HG03378 (cell line): ENCODE measurements around the gene ANXA4.
A peak's percentile ranks its signal among the peaks of the same experiment; 100 is the strongest.
"Not testable (repeated sequence)": the region's sequence is repeated elsewhere in the genome, so short reads cannot be mapped to it uniquely, and the experiment has no call there.

Source experiments
- ATAC-seq: cut with Tn5 transposase; IDR thresholded peaks from one replicate; pipeline ENCODE4 v1.9.1; 2021; ENCODE audit warnings: mild to moderate bottlenecking, moderate library complexity; ENCODE audit not compliant: unreplicated experiment

ANXA4 gene

GRCh38 chr2:69750246-69750645 lies 8.3 kb downstream of the ANXA4 start:
- ATAC-seq, result no peak

- ATAC-seq, result no peak
Measured at GRCh38 chr2:69753659-69754363, 11.9 kb downstream of the ANXA4 start.

- no peak for ATAC-seq
Measured at GRCh38 chr2:69754633-69755032, 12.7 kb downstream of the ANXA4 start.

- ATAC-seq, result peak; percentile 68
Measured at GRCh38 chr2:69755862-69756467, 14.0 kb downstream of the ANXA4 start.

- no peak for ATAC-seq
Measured at GRCh38 chr2:69762025-69762424, 20.1 kb downstream of the ANXA4 start.

- no peak for ATAC-seq
Measured at GRCh38 chr2:69762513-69763494, 20.9 kb downstream of the ANXA4 start.

GRCh38 chr2:69763831-69764230 lies 21.9 kb downstream of the ANXA4 start:
- ATAC-seq, result not testable (repeated sequence)

- ATAC-seq, result no peak
Measured at GRCh38 chr2:69764286-69765095, 22.6 kb downstream of the ANXA4 start.

GRCh38 chr2:69765096-69765380 lies 23.1 kb downstream of the ANXA4 start:
- no peak for ATAC-seq

GRCh38 chr2:69766014-69766413 lies 24.1 kb downstream of the ANXA4 start:
- ATAC-seq, result no peak

- no peak for ATAC-seq
Measured at GRCh38 chr2:69767034-69767433, 25.1 kb downstream of the ANXA4 start.

GRCh38 chr2:69768235-69768634 lies 26.3 kb downstream of the ANXA4 start:
- ATAC-seq, result no peak

- ATAC-seq, result no peak
Measured at GRCh38 chr2:69768789-69769188, 26.9 kb downstream of the ANXA4 start.

GRCh38 chr2:69769272-69769671 lies 27.3 kb downstream of the ANXA4 start:
- no peak for ATAC-seq

GRCh38 chr2:69770193-69770702 lies 28.3 kb downstream of the ANXA4 start:
- ATAC-seq, result no peak

GRCh38 chr2:69770747-69771146 lies 28.8 kb downstream of the ANXA4 start:
- no peak for ATAC-seq

GRCh38 chr2:69771461-69771860 lies 29.5 kb downstream of the ANXA4 start:
- ATAC-seq, result no peak

- ATAC-seq, result no peak
Measured at GRCh38 chr2:69773206-69773605, 31.3 kb downstream of the ANXA4 start.

- ATAC-seq, result not testable (repeated sequence)
Measured at GRCh38 chr2:69774258-69774983, 32.5 kb downstream of the ANXA4 start.
